Fibroblast of lung (primary cell): ENCODE measurements around the gene LRTM1. TPM values are rescaled to one million over a fixed set of nuclear protein-coding genes. Genes with fewer than 3 reads are reported as not detected.

Experiments used
- DNase-seq, 2 donors: peaks; one replicate each; pipeline versions ENCODE4 v3.0.0 to v3.0.0-alpha.2; 2010; ENCODE audit warnings: low read depth in 2 of 2
- H2AFZ ChIP-seq: 2 replicates; pipeline ENCODE4 v1.5.1; 2012; ENCODE audit warnings: low read length, control low read depth, inconsistent platforms
- H3K27ac ChIP-seq: 2 replicates; pipeline ENCODE4 v1.5.1; 2011; ENCODE audit warnings: low read length, control low read depth; ENCODE audit not compliant: insufficient read depth
- H3K27me3 ChIP-seq: 2 replicates; pipeline ENCODE4 v1.5.1; 2011; ENCODE audit warnings: mild to moderate bottlenecking, low read length; ENCODE audit not compliant: control insufficient read depth, insufficient read depth
- H3K36me3 ChIP-seq: 2 replicates; pipeline ENCODE4 v1.5.1; 2011; ENCODE audit warnings: low read length; ENCODE audit not compliant: control insufficient read depth, insufficient read depth
- H3K4me1 ChIP-seq: 2 replicates; pipeline ENCODE4 v1.5.1; 2011; ENCODE audit warnings: low read length; ENCODE audit not compliant: control insufficient read depth, insufficient read depth; ENCODE audit errors: extremely low read depth
- H3K4me2 ChIP-seq: 2 replicates; pipeline ENCODE4 v1.5.1; 2011; ENCODE audit warnings: low read length, control low read depth; ENCODE audit not compliant: insufficient read depth; ENCODE audit errors: extremely low read depth
- H3K4me3 ChIP-seq, 4 experiments: fragments of 200-600 bp in 1 of 4; sonication (generic) in 1 of 4; replicated peaks in 1 of 4; 2 replicates each; pipeline ENCODE4 v1.5.1; 2011 to 2016; ENCODE audit warnings: low read length in 4 of 4, low read depth in 3 of 4, mild to moderate bottlenecking in 3 of 4, control low read depth in 2 of 4, inconsistent platforms in 1 of 4, mixed read lengths in 1 of 4; ENCODE audit not compliant: insufficient read depth in 1 of 4; ENCODE audit errors: control extremely low read depth in 1 of 4
- H3K79me2 ChIP-seq: 2 replicates; pipeline ENCODE4 v1.5.1; 2012; ENCODE audit warnings: mild to moderate bottlenecking, low read length, inconsistent platforms; ENCODE audit not compliant: control insufficient read depth, insufficient read depth
- H3K9ac ChIP-seq: 2 replicates; pipeline ENCODE4 v1.5.1; 2011; ENCODE audit warnings: mild to moderate bottlenecking, low read length, control low read depth; ENCODE audit not compliant: insufficient read depth
- H3K9me3 ChIP-seq: 2 replicates; pipeline ENCODE4 v1.5.1; 2012; ENCODE audit warnings: low read depth, low read length; ENCODE audit not compliant: control insufficient read depth, insufficient read depth
- H4K20me1 ChIP-seq: 2 replicates; pipeline ENCODE4 v1.5.1; 2011; ENCODE audit warnings: low read length; ENCODE audit not compliant: control insufficient read depth, insufficient read depth; ENCODE audit errors: extremely low read depth
- EZH2 ChIP-seq: IDR thresholded peaks from 2 replicates; pipeline ENCODE4 v1.5.1; 2012; ENCODE audit warnings: low read length, control low read depth, mild to moderate bottlenecking; ENCODE audit errors: missing control alignments
- polyA plus RNA-seq, 2 donors: library from polyadenylated mRNA; depleted of rRNA in 1 of 2; stranded (reverse) in 1 of 2; unstranded in 1 of 2; fragments of >200 nt; gene quantifications; 2 replicates each; pipeline ENCODE4 v1.2.1, GENCODE V29; 2011 to 2012; ENCODE audit warnings: missing spikeins in 1 of 2
- total RNA-seq: library from RNA; depleted of rRNA; stranded (reverse); fragments of >200 nt; gene quantifications from 2 replicates; pipeline ENCODE4 v1.2.1, GENCODE V29; 2014
- TF ChIP-seq, protein P1 (sequence below), 2 donors: IDR thresholded peaks in 1 of 2; conservative IDR thresholded peaks in 1 of 2; 1 replicate in 1 of 2; 2 replicates in 1 of 2; pipeline ENCODE4 v1.5.1; 2011 to 2012; ENCODE audit warnings: low read length in 2 of 2, control low read depth in 1 of 2, inconsistent platforms in 1 of 2, low read depth in 1 of 2, mild to moderate bottlenecking in 1 of 2

LRTM1 gene
- total and polyA plus RNA-seq, 2 donors (not counting 1 experiment from before 2014, with no cell fraction given): 0.43 TPM; not detected in 1

GRCh38 chr3:54969652-54970051 is 41.8 kb upstream of the LRTM1 start:
- Histone ChIP-seq H3K27me3 (no peaks in the 10 kb centered on the region), H3K36me3 (no peaks in the 10 kb centered on the region), H3K9ac (no peak overlapping the region), H4K20me1 (no peaks in the 10 kb centered on the region), H3K4me3 (no peak overlapping the region), H3K27ac (peak overlapping the region; percentile 23), H3K4me1 (peaks cover 29% of the 10 kb centered on the region), H3K4me2 (no peak overlapping the region), H2AFZ (no peak overlapping the region), H3K79me2 (no peaks in the 10 kb centered on the region), H3K9me3 (no peaks in the 10 kb centered on the region)
- TF ChIP-seq, protein P1, sequence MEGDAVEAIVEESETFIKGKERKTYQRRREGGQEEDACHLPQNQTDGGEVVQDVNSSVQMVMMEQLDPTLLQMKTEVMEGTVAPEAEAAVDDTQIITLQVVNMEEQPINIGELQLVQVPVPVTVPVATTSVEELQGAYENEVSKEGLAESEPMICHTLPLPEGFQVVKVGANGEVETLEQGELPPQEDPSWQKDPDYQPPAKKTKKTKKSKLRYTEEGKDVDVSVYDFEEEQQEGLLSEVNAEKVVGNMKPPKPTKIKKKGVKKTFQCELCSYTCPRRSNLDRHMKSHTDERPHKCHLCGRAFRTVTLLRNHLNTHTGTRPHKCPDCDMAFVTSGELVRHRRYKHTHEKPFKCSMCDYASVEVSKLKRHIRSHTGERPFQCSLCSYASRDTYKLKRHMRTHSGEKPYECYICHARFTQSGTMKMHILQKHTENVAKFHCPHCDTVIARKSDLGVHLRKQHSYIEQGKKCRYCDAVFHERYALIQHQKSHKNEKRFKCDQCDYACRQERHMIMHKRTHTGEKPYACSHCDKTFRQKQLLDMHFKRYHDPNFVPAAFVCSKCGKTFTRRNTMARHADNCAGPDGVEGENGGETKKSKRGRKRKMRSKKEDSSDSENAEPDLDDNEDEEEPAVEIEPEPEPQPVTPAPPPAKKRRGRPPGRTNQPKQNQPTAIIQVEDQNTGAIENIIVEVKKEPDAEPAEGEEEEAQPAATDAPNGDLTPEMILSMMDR (conservative IDR thresholded peaks at IDR 0.05 in 1 of 2, IDR thresholded peaks at IDR 0.05 in 1 of 2; ENCODE audit: low read depth in 1 of 2, low read length in 2 of 2): no peak
- TF ChIP-seq EZH2: no peak
- peak in 1 of 2 donors; percentile 40 for DNase-seq

- Histone ChIP-seq H2AFZ (no peak overlapping the region), H3K4me2 (no peak overlapping the region), H3K27ac (peak overlapping the region; percentile 70), H3K4me1 (peaks cover 29% of the 10 kb centered on the region), H3K9ac (no peak overlapping the region), H3K4me3 (no peak overlapping the region), H3K36me3 (no peaks in the 10 kb centered on the region), H4K20me1 (no peaks in the 10 kb centered on the region), H3K9me3 (no peaks in the 10 kb centered on the region), H3K27me3 (no peaks in the 10 kb centered on the region), H3K79me2 (no peaks in the 10 kb centered on the region)
- DNase-seq: peak; percentile 51 to 97
- no peak for TF ChIP-seq EZH2
- TF ChIP-seq, protein P1 (conservative IDR thresholded peaks at IDR 0.05 in 1 of 2, IDR thresholded peaks at IDR 0.05 in 1 of 2; ENCODE audit: low read depth in 1 of 2, low read length in 2 of 2): no peak
These were observed 40.8 kb upstream of the LRTM1 start for GRCh38 chr3:54968546-54969172.

- Histone ChIP-seq H3K4me3 (no peak overlapping the region), H3K4me2 (peak overlapping the region; percentile 40), H3K36me3 (no peaks in the 10 kb centered on the region), H3K27me3 (no peaks in the 10 kb centered on the region), H4K20me1 (no peaks in the 10 kb centered on the region), H2AFZ (no peak overlapping the region), H3K4me1 (peaks cover 29% of the 10 kb centered on the region), H3K9ac (no peak overlapping the region), H3K79me2 (no peaks in the 10 kb centered on the region), H3K9me3 (no peaks in the 10 kb centered on the region), H3K27ac (peak overlapping the region; percentile 65)
- peak; percentile 66 to 86 for DNase-seq
- TF ChIP-seq, protein P1 (conservative IDR thresholded peaks at IDR 0.05 in 1 of 2, IDR thresholded peaks at IDR 0.05 in 1 of 2; ENCODE audit: low read depth in 1 of 2, low read length in 2 of 2): no peak
- no peak for TF ChIP-seq EZH2
These were observed 39.9 kb upstream of the LRTM1 start for GRCh38 chr3:54967731-54968161.
